Natural killer cell (primary cell): Measurements from ENCODE around the gene MRPL3. TPM values are rescaled to one million over a fixed set of nuclear protein-coding genes. Genes with fewer than 3 reads are reported as not detected.

Experiments
- ATAC-seq, 3 donors: fragments of 150-1000 bp in 2 of 3; fragments of 200-7000 bp in 1 of 3; cut with Tn5 transposase; 1 replicate in 1 of 3; 2 replicates in 2 of 3; pipeline ENCODE4 v1.10.0; 2021; ENCODE audit warnings: mild to moderate bottlenecking in 2 of 3, moderate library complexity in 2 of 3
- DNase-seq, 2 donors: peaks; one replicate each; pipeline versions ENCODE4 v3.0.0 to v3.0.0-alpha.2; 2013 to 2021; ENCODE audit warnings: mixed read lengths in 1 of 2
- H3K27ac ChIP-seq: one replicate; pipeline ENCODE4 v1.5.1; 2013; ENCODE audit warnings: mild to moderate bottlenecking, low read length
- H3K27me3 ChIP-seq: one replicate; pipeline ENCODE4 v1.6.1; 2013; ENCODE audit warnings: low read length; ENCODE audit not compliant: control insufficient read depth, insufficient read depth
- H3K36me3 ChIP-seq: one replicate; pipeline ENCODE4 v1.6.1; 2013; ENCODE audit warnings: low read length; ENCODE audit not compliant: control insufficient read depth, insufficient read depth
- H3K4me1 ChIP-seq: one replicate; pipeline ENCODE4 v1.6.1; 2013; ENCODE audit warnings: low read length; ENCODE audit not compliant: control insufficient read depth, insufficient read depth
- H3K4me3 ChIP-seq: one replicate; pipeline ENCODE4 v1.5.1; 2013; ENCODE audit warnings: low read length
- H3K9me3 ChIP-seq: one replicate; pipeline ENCODE4 v1.6.1; 2013; ENCODE audit warnings: low read length; ENCODE audit not compliant: control insufficient read depth, insufficient read depth
- H3K27ac Mint-ChIP-seq, 2 donors: one replicate each; pipeline ENCODE4 v1.8.0; 2022; ENCODE audit warnings: mild to moderate bottlenecking in 2 of 2, mixed read lengths in 2 of 2, moderate library complexity in 1 of 2
- H3K27me3 Mint-ChIP-seq, 2 donors: one replicate each; pipeline ENCODE4 v1.8.0; 2022; ENCODE audit warnings: low read depth in 2 of 2, mixed read lengths in 2 of 2
- H3K36me3 Mint-ChIP-seq: one replicate; pipeline ENCODE4 v1.8.0; 2022; ENCODE audit warnings: mixed read lengths
- H3K4me1 Mint-ChIP-seq, 2 donors: one replicate each; pipeline ENCODE4 v1.8.0; 2022; ENCODE audit warnings: mixed read lengths in 2 of 2
- H3K4me3 Mint-ChIP-seq: one replicate; pipeline ENCODE4 v1.8.0; 2022; ENCODE audit warnings: mild to moderate bottlenecking, moderate library complexity, mixed read lengths
- H3K9me3 Mint-ChIP-seq, 2 donors: one replicate each; pipeline ENCODE4 v1.8.0; 2022; ENCODE audit warnings: mixed read lengths in 2 of 2
- CTCF ChIP-seq: fragments of 200-600 bp; IDR thresholded peaks from one replicate; pipeline ENCODE4 v1.8.0; 2022; ENCODE audit warnings: antibody characterized with exemption
- WGBS: methylation state at CpG from one replicate; pipeline ENCODE4 v1.1.7; 2013; ENCODE audit warnings: missing lambda C conversion rate; ENCODE audit not compliant: insufficient coverage; 5-methylcytosine and 5-hydroxymethylcytosine counted together
- intact Hi-C: fragments of 100-400 bp; cut with micrococcal nuclease; formaldehyde crosslinking; loops from one replicate; pipeline ENCODE4 v1.14.2; 2022
- total RNA-seq, 4 donors: library from RNA; stranded (reverse); fragments of 120-200 nt in 1 of 4; gene quantifications; one replicate each; pipeline versions ENCODE4 v1.2.3 to v1.2.4, GENCODE V29; 2013 to 2022

The MRPL3 gene
- total RNA-seq, 3 donors from 2014 or later (not counting 1 experiment from before 2014, with no cell fraction given): 25.9 to 42.2 (median 29.7) TPM

- DNase-seq (no peak), ATAC-seq (no peak)
- Histone ChIP-seq H3K9me3 (no peaks in the 10 kb centered on the region), H3K4me3 (no peak overlapping the region), H3K27me3 (peaks cover 2% of the 10 kb centered on the region), H3K27ac (no peak overlapping the region), H3K36me3 (no peaks in the 10 kb centered on the region), H3K4me1 (no peaks in the 10 kb centered on the region)
- peaks cover 17 to 45% of the 10 kb centered on the region in 2 donors for H3K27me3 Mint-ChIP-seq
- H3K4me1 Mint-ChIP-seq: no peaks in the 10 kb centered on the region
- intact Hi-C loops: no loop called here
- TF ChIP-seq CTCF: no peak
- no peak overlapping the region for H3K4me3 Mint-ChIP-seq
- whole genome bisulfite sequencing: 79% methylated on average over 1 of the region's 1 CpG
- H3K9me3 Mint-ChIP-seq: no peaks in the 10 kb centered on the region
- H3K36me3 Mint-ChIP-seq: no peaks in the 10 kb centered on the region
- H3K27ac Mint-ChIP-seq: no peak overlapping the region
These were observed 36.2 kb upstream of the MRPL3 start for GRCh38 chr3:131538968-131539367.

- no peak overlapping the region for H3K27ac Mint-ChIP-seq
- Histone ChIP-seq H3K4me3 (no peak overlapping the region), H3K9me3 (no peaks in the 10 kb centered on the region), H3K27ac (no peak overlapping the region), H3K27me3 (peaks cover 2% of the 10 kb centered on the region), H3K4me1 (no peaks in the 10 kb centered on the region), H3K36me3 (no peaks in the 10 kb centered on the region)
- 97% methylated on average over 2 of the region's 3 CpGs for WGBS
- no peaks in the 10 kb centered on the region for H3K9me3 Mint-ChIP-seq
- H3K4me3 Mint-ChIP-seq: no peak overlapping the region
- DNase-seq (no peak), ATAC-seq (no peak)
- H3K4me1 Mint-ChIP-seq: no peaks in the 10 kb centered on the region
- no peak for TF ChIP-seq CTCF
- intact Hi-C loops: no loop called here
- no peaks in the 10 kb centered on the region for H3K36me3 Mint-ChIP-seq
- H3K27me3 Mint-ChIP-seq: peaks cover 21 to 60% of the 10 kb centered on the region in 2 donors
These were observed 34.8 kb upstream of the MRPL3 start for GRCh38 chr3:131537531-131537930.

GRCh38 chr3:131535596-131535995 lies 32.8 kb upstream of the MRPL3 start:
- Mint-ChIP-seq H3K4me1 (no peaks in the 10 kb centered on the region), H3K9me3 (no peaks in the 10 kb centered on the region), H3K4me3 (no peak overlapping the region), H3K27ac (no peak overlapping the region), H3K36me3 (no peaks in the 10 kb centered on the region), H3K27me3 (peaks cover 20 to 65% of the 10 kb centered on the region in 2 donors)
- no peak for TF ChIP-seq CTCF
- H3K4me1 ChIP-seq: no peaks in the 10 kb centered on the region
- 67% methylated on average over 2 of the region's 2 CpGs for WGBS
- ATAC-seq: no peak
- no peaks in the 10 kb centered on the region for H3K36me3 ChIP-seq
- intact Hi-C loops: no loop called here
- H3K9me3 ChIP-seq: no peaks in the 10 kb centered on the region
- DNase-seq: no peak
- no peak overlapping the region for H3K4me3 ChIP-seq
- H3K27me3 ChIP-seq: peaks cover 2% of the 10 kb centered on the region
- H3K27ac ChIP-seq: no peak overlapping the region

GRCh38 chr3:131535131-131535530 lies 32.4 kb upstream of the MRPL3 start:
- no peaks in the 10 kb centered on the region for H3K9me3 Mint-ChIP-seq
- TF ChIP-seq CTCF: no peak
- no peak overlapping the region for H3K4me3 Mint-ChIP-seq
- no peak for ATAC-seq
- no peak overlapping the region for H3K27ac ChIP-seq
- peaks cover 2% of the 10 kb centered on the region for H3K27me3 ChIP-seq
- H3K9me3 ChIP-seq: no peaks in the 10 kb centered on the region
- no peaks in the 10 kb centered on the region for H3K36me3 Mint-ChIP-seq
- no peak overlapping the region for H3K4me3 ChIP-seq
- H3K36me3 ChIP-seq: no peaks in the 10 kb centered on the region
- H3K27ac Mint-ChIP-seq: no peak overlapping the region
- no peak for DNase-seq
- WGBS: 94% methylated on average over 2 of the region's 3 CpGs
- no peaks in the 10 kb centered on the region for H3K4me1 Mint-ChIP-seq
- H3K4me1 ChIP-seq: no peaks in the 10 kb centered on the region
- intact Hi-C loops: no loop called here
- peaks cover 15 to 61% of the 10 kb centered on the region in 2 donors for H3K27me3 Mint-ChIP-seq
